22Rv1 (cell line): ENCODE data around the gene SLC45A1.

Source experiments
- H3K27ac ChIP-seq: fragments of 450-650 bp; 2 replicates; pipeline ENCODE4 v1.5.1; 2017
- ZFX ChIP-seq: fragments of 450-650 bp; IDR thresholded peaks from 2 replicates; pipeline ENCODE4 v1.6.1; 2017; ENCODE audit warnings: antibody characterized with exemption, borderline replicate concordance
- TF ChIP-seq, protein P1 (sequence below): fragments of 450-650 bp; IDR thresholded peaks from 2 replicates; pipeline ENCODE4 v1.5.1; 2017; ENCODE audit warnings: mild to moderate bottlenecking

The SLC45A1 gene

DNA sequence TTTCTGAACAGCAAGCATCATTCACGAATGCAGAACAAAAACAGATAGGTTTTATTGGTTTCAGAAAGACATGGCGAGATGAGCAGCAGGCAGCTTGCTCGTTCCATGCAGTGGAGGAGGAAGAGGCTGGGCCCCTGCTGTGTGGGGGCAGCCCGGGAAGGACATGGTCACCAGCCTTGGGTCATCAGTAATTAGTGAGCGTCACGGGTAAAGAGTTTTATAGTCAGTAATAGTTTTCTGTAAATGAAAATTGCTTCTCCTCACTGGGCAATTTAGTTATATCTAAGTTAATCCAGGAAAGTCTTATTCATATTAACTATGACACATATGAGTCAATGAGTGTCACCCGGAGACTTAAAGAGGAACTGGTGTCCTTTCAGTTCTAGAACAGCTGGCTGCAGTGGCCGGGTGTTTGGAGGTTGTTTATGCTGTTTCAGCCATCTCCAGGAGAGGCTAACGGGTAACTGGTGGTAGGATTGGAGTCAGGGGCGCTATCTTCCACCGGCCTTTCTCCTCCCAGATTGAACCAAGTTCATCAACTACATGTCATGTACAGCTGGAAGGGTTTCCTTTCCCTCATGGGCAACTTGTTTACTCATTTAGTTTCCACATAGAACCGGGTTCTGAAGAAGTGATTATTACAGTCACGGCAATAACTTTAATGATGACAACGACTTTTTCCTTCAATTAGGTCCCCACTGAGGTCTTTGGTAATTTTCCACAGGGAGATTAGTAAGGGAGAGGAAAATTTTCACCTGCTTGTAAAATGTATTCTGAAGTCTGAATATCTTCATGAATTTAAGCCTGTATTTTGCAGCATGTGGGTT is 34.6 kb upstream of the SLC45A1 start:
- no peak overlapping the region for H3K27ac ChIP-seq
- no peak for TF ChIP-seq ZFX
- TF ChIP-seq, protein P1, sequence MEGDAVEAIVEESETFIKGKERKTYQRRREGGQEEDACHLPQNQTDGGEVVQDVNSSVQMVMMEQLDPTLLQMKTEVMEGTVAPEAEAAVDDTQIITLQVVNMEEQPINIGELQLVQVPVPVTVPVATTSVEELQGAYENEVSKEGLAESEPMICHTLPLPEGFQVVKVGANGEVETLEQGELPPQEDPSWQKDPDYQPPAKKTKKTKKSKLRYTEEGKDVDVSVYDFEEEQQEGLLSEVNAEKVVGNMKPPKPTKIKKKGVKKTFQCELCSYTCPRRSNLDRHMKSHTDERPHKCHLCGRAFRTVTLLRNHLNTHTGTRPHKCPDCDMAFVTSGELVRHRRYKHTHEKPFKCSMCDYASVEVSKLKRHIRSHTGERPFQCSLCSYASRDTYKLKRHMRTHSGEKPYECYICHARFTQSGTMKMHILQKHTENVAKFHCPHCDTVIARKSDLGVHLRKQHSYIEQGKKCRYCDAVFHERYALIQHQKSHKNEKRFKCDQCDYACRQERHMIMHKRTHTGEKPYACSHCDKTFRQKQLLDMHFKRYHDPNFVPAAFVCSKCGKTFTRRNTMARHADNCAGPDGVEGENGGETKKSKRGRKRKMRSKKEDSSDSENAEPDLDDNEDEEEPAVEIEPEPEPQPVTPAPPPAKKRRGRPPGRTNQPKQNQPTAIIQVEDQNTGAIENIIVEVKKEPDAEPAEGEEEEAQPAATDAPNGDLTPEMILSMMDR = no peak

DNA sequence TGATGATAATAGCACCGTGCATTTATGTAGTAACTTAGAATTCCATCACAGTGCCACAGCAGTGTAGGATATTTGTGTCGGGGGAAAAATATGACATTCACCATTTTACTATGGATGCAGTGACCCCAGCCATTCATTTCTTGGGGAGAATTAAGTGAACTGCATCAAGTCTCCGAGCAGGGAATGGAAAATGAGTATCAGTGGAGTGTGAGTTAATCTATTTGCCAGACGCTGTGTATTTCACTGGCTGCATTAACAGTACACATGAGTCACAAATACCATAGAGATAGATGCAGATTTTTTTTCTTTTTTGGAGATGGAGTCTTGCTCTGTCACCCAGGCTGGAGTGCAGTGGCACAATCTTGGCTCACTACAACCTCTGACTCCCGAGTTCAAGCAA is 33.8 kb upstream of the SLC45A1 start:
- TF ChIP-seq, protein P1 = no peak
- TF ChIP-seq ZFX = no peak
- no peak overlapping the region for H3K27ac ChIP-seq

DNA sequence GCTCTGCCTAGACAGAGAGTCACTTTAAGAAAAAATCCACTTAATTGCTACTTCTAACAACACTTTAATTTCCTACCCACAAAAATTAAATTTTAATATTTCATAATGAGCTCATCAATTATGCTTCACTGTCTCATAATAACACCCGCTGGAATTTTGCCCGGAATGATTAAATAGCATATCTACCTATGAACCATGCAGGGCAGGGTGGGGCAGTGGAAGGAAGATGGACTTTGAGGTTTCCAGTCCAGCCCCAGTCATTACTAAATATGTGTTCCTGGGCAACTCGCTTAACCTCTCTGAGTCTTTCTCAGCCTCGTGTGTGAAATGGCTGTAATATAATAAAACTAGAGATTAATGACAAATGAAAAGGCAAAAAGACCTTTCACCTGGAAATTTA is 32.8 kb upstream of the SLC45A1 start:
- TF ChIP-seq ZFX = no peak
- TF ChIP-seq, protein P1 = no peak
- no peak overlapping the region for H3K27ac ChIP-seq

DNA sequence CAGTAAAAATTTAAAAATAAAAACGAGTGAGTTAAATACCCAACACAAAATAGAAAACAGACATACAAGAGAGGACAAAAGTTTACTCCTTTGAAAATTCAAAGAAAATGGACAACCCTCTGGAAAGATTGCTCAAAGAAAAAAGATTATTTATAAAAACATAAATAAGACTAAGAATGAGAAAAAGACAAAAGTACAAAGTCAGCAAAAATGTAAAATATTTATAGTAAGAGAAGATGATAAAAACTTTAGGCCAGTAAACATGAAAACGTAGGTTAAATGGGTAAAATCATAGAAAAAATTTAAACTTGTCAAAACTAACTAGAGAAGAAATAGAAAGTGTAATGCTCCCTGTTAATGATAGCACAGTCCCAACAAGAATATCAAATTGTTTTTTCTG is 31.9 kb upstream of the SLC45A1 start:
- H3K27ac ChIP-seq = no peak overlapping the region
- TF ChIP-seq ZFX = no peak
- TF ChIP-seq, protein P1 = no peak

DNA sequence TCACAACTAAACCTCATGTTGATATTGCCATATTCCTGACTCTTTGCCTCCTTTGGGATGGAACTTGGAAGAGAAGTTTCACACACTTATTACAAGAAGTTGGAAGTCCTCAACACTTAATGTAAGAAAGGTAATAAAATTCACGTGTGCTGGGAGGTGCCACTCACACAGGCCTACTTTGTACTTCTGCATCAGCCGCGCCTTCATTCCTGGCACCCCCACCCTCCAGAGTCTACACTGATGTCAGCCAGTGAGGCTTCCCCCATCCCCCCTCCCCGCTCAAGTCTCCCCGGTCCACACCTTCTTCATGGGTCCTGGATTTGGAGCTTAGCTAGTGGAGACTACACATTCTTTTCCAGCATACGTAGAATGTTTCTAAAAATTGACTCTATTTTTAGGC is 24.8 kb upstream of the SLC45A1 start:
- H3K27ac ChIP-seq = no peak overlapping the region
- no peak for TF ChIP-seq ZFX
- TF ChIP-seq, protein P1 = no peak

DNA sequence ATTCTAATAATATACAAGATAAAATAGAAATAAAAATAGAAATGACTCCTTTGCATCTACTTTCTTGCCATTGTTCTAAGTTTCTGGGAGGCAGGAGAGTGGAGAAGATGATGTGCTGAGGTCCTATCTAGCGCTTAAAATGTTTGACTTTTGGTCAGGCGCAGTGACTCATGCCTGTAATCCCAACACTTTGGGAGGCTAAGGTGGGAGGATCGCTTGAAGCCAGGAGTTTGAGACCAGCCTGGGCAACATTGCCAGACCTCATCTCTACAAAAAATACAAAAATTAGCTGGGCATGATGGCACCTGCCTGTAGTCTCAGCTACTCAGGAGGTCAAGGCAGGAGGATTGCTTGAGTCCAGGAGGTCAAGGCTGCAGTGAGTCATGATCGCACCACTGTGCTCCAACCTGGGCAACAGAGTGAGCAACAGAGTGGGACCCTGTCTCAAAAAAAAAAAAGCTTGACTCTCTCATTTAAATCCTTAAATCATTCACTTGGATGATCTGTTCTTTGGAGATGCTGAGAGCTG is 24.2 kb upstream of the SLC45A1 start:
- TF ChIP-seq ZFX = no peak
- TF ChIP-seq, protein P1 = no peak
- H3K27ac ChIP-seq = no peak overlapping the region

DNA sequence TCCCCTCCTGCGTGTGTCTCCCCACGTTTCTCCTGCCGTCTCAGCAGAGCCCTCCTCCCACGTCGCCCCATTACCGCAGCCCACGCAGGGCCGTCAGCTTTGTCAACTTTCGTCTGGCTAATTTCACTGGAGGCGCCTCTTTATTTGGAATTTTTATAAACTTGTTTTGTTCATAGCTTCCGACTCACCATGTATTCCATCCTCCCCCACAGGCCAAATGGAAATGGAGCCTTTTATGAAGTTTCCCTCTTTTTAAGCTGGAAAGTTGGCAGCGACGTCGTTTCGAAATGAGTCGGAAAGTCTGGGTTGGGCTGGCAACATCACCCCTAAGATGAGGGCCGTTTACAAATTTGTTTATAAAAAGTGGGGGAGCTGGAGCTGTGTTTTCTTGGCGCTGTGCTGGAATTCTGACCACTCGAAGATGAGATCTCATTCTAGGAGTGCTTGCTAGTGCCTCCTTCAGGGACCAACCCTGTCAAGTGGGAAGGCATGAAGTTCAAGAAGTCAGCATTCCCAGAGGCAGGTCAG is 23.7 kb upstream of the SLC45A1 start:
- no peak overlapping the region for H3K27ac ChIP-seq
- TF ChIP-seq ZFX = no peak
- TF ChIP-seq, protein P1 = no peak
